ENCODE results near the gene TENM4.

The TENM4 gene

GRCh38 chr11:79348976-79349682 lies 91.7 kb downstream of the TENM4 start:
- no peak for DNase-seq (ENCODE audit: low read depth in 1 of 2, low spot score in 1 of 2)

- no peak for DNase-seq (ENCODE audit: low read depth in 1 of 2, low spot score in 1 of 2)
Measured at GRCh38 chr11:79346021-79346420, 94.8 kb downstream of the TENM4 start.

- DNase-seq (ENCODE audit: low read depth in 1 of 2, low spot score in 1 of 2): no peak
Measured at GRCh38 chr11:79344753-79345294, 96.0 kb downstream of the TENM4 start.

GRCh38 chr11:79342686-79343085 lies 98.1 kb downstream of the TENM4 start:
- no peak for DNase-seq (ENCODE audit: low read depth in 1 of 2, low spot score in 1 of 2)

GRCh38 chr11:79342236-79342635 lies 98.6 kb downstream of the TENM4 start:
- DNase-seq (ENCODE audit: low read depth in 1 of 2, low spot score in 1 of 2): no peak

- no peak for DNase-seq (ENCODE audit: low read depth in 1 of 2, low spot score in 1 of 2)
Measured at GRCh38 chr11:79340535-79340934, 100.3 kb downstream of the TENM4 start.

- DNase-seq (ENCODE audit: low read depth in 1 of 2, low spot score in 1 of 2): no peak
Measured at GRCh38 chr11:79336797-79337517, 103.9 kb downstream of the TENM4 start.

GRCh38 chr11:79335681-79336080 lies 105.1 kb downstream of the TENM4 start:
- DNase-seq (ENCODE audit: low read depth in 1 of 2, low spot score in 1 of 2): no peak

GRCh38 chr11:79333355-79333754 lies 107.5 kb downstream of the TENM4 start:
- DNase-seq (ENCODE audit: low read depth in 1 of 2, low spot score in 1 of 2): no peak

GRCh38 chr11:79332017-79332416 lies 108.8 kb downstream of the TENM4 start:
- no peak for DNase-seq (ENCODE audit: low read depth in 1 of 2, low spot score in 1 of 2)

GRCh38 chr11:79331203-79331901 lies 109.5 kb downstream of the TENM4 start:
- no peak for DNase-seq (ENCODE audit: low read depth in 1 of 2, low spot score in 1 of 2)

GRCh38 chr11:79330651-79331050 lies 110.2 kb downstream of the TENM4 start:
- DNase-seq (ENCODE audit: low read depth in 1 of 2, low spot score in 1 of 2): no peak

GRCh38 chr11:79329561-79329960 lies 111.3 kb downstream of the TENM4 start:
- DNase-seq (ENCODE audit: low read depth in 1 of 2, low spot score in 1 of 2): no peak

GRCh38 chr11:79328402-79328801 lies 112.4 kb downstream of the TENM4 start:
- no peak for DNase-seq (ENCODE audit: low read depth in 1 of 2, low spot score in 1 of 2)

GRCh38 chr11:79325851-79326250 lies 115.0 kb downstream of the TENM4 start:
- DNase-seq (ENCODE audit: low read depth in 1 of 2, low spot score in 1 of 2): no peak

GRCh38 chr11:79321263-79321662 lies 119.6 kb downstream of the TENM4 start:
- DNase-seq (ENCODE audit: low read depth in 1 of 2, low spot score in 1 of 2): no peak

GRCh38 chr11:79314906-79315689 lies 125.7 kb downstream of the TENM4 start:
- no peak for DNase-seq (ENCODE audit: low read depth in 1 of 2, low spot score in 1 of 2)

GRCh38 chr11:79313530-79313913 lies 127.3 kb downstream of the TENM4 start:
- DNase-seq (ENCODE audit: low read depth in 1 of 2, low spot score in 1 of 2): no peak

GRCh38 chr11:79312617-79313529 lies 128.0 kb downstream of the TENM4 start:
- no peak for DNase-seq (ENCODE audit: low read depth in 1 of 2, low spot score in 1 of 2)

- DNase-seq (ENCODE audit: low read depth in 1 of 2, low spot score in 1 of 2): no peak
Measured at GRCh38 chr11:79311461-79311860, 129.4 kb downstream of the TENM4 start.

Measured in activated CD4-positive, alpha-beta T cell treated with anti-CD3 and anti-CD28 coated beads, Interleukin-2, amount 50 U/mL, for 24 hours (primary cell).